ENCODE data around the gene ENO4. TPM values are rescaled to one million over a fixed set of nuclear protein-coding genes. Genes with fewer than 3 reads are reported as not detected.

Gene ENO4
- total RNA-seq, 3 donors from 2014 or later: 0.31 TPM; not detected in 2

DNA sequence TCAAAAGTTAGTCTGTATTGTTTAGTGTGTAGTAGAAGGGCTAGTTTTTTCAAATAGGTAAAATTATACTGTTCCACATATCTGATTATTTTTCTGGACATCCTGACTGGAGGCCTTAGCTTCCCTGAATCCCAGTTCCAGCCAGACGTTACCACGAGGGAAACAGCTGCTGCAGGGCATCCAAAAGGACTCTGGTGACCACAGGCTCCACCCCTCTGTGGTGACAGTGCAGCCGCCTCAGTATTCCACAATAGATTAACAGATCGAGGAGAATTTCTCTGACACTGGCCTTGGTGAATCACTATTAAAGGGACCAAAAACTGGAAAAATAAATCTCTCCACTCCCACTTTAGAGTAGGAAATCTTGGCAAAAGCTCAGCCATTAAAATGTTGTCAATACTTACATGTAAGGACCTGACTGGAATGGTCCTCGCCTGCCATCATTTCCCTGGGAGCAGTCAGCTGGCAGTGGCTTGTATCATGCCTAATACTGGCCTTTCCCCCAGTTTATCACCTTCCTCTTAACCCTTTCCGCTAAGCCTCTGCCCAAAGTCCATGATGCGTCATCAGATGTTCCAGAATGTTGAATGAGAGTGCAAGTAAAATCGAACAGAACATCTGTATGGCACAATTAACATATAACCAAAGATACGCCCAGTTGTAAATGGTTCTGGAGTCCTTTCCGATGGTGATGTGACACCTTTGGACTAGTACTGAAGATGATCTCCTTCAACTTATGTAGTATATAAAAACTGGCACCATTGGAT is 31.6 kb downstream of the ENO4 start:
- ATAC-seq: peak; percentile 82

DNA sequence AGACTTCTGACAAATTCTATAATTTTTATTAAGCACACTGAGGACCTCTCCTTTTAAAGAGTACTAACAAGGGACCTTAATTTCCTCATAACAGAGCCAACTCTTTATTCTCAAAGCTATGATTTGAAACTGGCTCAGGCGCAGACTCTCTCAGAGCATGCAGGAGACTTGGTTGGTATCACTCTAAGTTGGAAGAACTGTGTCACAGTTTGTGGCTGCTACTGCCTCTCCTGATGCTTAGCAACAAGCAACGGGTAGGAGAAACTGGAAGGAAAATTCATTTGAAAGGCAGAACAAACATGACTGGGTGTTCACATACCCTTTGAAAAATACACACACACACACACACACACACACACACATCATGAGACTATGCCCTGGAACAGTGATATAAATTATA is 33.3 kb downstream of the ENO4 start:
- Histone ChIP-seq H3K9me3 (no peaks in the 10 kb centered on the region), H3K4me3 (no peak overlapping the region), H3K4me1 (ENCODE audit: low read depth) (no peaks in the 10 kb centered on the region), H3K36me3 (ENCODE audit: low read depth) (no peaks in the 10 kb centered on the region)
- TF ChIP-seq, protein P1, sequence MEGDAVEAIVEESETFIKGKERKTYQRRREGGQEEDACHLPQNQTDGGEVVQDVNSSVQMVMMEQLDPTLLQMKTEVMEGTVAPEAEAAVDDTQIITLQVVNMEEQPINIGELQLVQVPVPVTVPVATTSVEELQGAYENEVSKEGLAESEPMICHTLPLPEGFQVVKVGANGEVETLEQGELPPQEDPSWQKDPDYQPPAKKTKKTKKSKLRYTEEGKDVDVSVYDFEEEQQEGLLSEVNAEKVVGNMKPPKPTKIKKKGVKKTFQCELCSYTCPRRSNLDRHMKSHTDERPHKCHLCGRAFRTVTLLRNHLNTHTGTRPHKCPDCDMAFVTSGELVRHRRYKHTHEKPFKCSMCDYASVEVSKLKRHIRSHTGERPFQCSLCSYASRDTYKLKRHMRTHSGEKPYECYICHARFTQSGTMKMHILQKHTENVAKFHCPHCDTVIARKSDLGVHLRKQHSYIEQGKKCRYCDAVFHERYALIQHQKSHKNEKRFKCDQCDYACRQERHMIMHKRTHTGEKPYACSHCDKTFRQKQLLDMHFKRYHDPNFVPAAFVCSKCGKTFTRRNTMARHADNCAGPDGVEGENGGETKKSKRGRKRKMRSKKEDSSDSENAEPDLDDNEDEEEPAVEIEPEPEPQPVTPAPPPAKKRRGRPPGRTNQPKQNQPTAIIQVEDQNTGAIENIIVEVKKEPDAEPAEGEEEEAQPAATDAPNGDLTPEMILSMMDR (IDR thresholded peaks at IDR 0.05): no peak
- no peak for ATAC-seq
- intact Hi-C loops (cut with DNase I, micrococcal nuclease): no loop called here
- DNase-seq: no peak

More for the DNA sequence above, 31.6 kb downstream of the ENO4 start:
- Histone ChIP-seq H3K9me3 (no peaks in the 10 kb centered on the region), H3K36me3 (ENCODE audit: low read depth) (no peaks in the 10 kb centered on the region), H3K4me1 (ENCODE audit: low read depth) (no peaks in the 10 kb centered on the region), H3K4me3 (no peak overlapping the region)
- TF ChIP-seq, protein P1 (IDR thresholded peaks at IDR 0.05): no peak
- no peak for DNase-seq
- intact Hi-C loops (cut with DNase I, micrococcal nuclease): no loop called here

DNA sequence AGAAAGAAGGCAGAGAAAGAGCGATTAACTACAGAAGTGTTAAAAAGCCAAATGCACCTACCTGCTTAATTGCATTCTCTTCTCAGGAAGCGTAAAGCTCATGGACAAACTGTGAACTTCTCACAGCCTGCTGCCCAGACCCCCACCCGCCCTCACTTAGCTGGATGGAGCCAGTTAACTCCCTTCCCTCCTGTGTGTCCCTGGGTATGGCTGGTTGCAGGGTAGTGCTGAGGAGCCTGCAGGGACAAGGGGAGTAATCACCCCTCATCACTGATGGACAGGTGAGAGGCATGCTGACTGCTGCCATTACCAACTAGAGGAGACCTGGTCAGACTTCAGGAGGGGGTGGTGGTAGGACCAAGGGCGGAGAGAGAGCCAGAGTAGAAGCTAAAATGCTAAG is 37.5 kb downstream of the ENO4 start:
- H3K4me1 ChIP-seq (ENCODE audit: low read depth): peaks cover 4% of the 10 kb centered on the region
- TF ChIP-seq, protein P1 (IDR thresholded peaks at IDR 0.05): no peak
- H3K36me3 ChIP-seq (ENCODE audit: low read depth): no peaks in the 10 kb centered on the region
- ATAC-seq (no peak), DNase-seq (no peak)
- H3K9me3 ChIP-seq: no peaks in the 10 kb centered on the region
- intact Hi-C loops (cut with DNase I, micrococcal nuclease): no loop called here
- no peak overlapping the region for H3K4me3 ChIP-seq

GRCh38 chr10:116888380-116889055 is 39.2 kb downstream of the ENO4 start:
- no peaks in the 10 kb centered on the region for H3K9me3 ChIP-seq
- ATAC-seq (peak; percentile 91), DNase-seq (peak in 2 of 3 donors; percentile 35 to 55)
- no peak overlapping the region for H3K4me3 ChIP-seq
- peaks cover 4% of the 10 kb centered on the region for H3K4me1 ChIP-seq (ENCODE audit: low read depth)
- TF ChIP-seq, protein P1 (IDR thresholded peaks at IDR 0.05): no peak
- intact Hi-C loops (cut with DNase I, micrococcal nuclease): no loop called here
- no peaks in the 10 kb centered on the region for H3K36me3 ChIP-seq (ENCODE audit: low read depth)

DNA sequence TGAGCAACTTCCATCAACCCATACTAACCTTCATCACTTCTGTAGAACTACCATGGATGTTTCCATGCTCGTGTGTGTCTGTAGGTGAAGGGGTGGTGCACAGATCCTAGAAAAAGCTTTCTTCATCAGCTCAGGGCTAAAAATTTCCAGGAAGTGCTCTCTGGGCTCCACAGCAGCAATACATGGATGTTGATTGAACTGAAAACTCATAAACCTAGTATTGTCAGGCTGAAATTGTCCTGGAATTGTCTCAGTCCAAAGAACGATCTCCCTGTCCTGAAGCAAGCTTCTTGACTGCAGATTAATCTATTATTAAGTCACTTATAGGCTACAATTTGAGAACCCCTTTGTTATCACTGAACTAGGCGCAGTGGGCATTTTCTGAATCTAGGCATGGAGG is 39.8 kb downstream of the ENO4 start:
- Histone ChIP-seq H3K4me3 (no peak overlapping the region), H3K9me3 (no peaks in the 10 kb centered on the region), H3K4me1 (ENCODE audit: low read depth) (peaks cover 4% of the 10 kb centered on the region), H3K36me3 (ENCODE audit: low read depth) (no peaks in the 10 kb centered on the region)
- intact Hi-C loops (cut with DNase I, micrococcal nuclease): no loop called here
- ATAC-seq (peak; percentile 69), DNase-seq (no peak)
- TF ChIP-seq, protein P1 (IDR thresholded peaks at IDR 0.05): no peak
